Measurements from ENCODE around the gene ARAP2.

- TF ChIP-seq CTCF (IDR thresholded peaks at IDR 0.05; ENCODE audit: low read depth, low read length), result no peak
- TF ChIP-seq EZH2phosphoT487 (IDR thresholded peaks at IDR 0.05; ENCODE audit: low read depth), result no peak
These were observed 188.2 kb downstream of the ARAP2 start for GRCh38 chr4:36056136-36056535.
